HL-60 (cell line): ENCODE results near the gene CEP85.
"Not testable (repeated sequence)": the region's sequence is repeated elsewhere in the genome, so short reads cannot be mapped to it uniquely, and the experiment has no call there.

Experiments
- DNase-seq, 2 experiments: peaks; one replicate each; pipeline ENCODE4 v3.0.0-alpha.2; 2010 to 2020; ENCODE audit warnings: low read depth in 1 of 2, low spot score in 1 of 2
- H3K27ac ChIP-seq: fragments of 250-450 bp; sonication (Bioruptor Pico); replicated peaks from 2 replicates; pipeline ENCODE4 v1.5.1; 2020; ENCODE audit warnings: mild to moderate bottlenecking, moderate library complexity
- H3K27me3 ChIP-seq: fragments of 250-450 bp; sonication (Bioruptor Pico); 2 replicates; pipeline ENCODE4 v1.5.1; 2021; ENCODE audit warnings: mild to moderate bottlenecking, moderate library complexity; ENCODE audit not compliant: insufficient read depth, poor library complexity, severe bottlenecking
- H3K4me3 ChIP-seq: replicated peaks from 2 replicates; pipeline ENCODE4 v1.5.1; 2011; ENCODE audit warnings: mild to moderate bottlenecking, control low read depth, low read length; ENCODE audit not compliant: insufficient read depth
- CTCF ChIP-seq: IDR thresholded peaks from one replicate; pipeline ENCODE4 v1.5.1; 2011; ENCODE audit warnings: low read length, control low read depth, inconsistent platforms; ENCODE audit not compliant: insufficient read depth
- GABPA ChIP-seq: IDR thresholded peaks from 2 replicates; pipeline ENCODE4 v1.6.1; 2012; ENCODE audit warnings: low read depth
- POLR2AphosphoS5 ChIP-seq: IDR thresholded peaks from 2 replicates; pipeline ENCODE4 v1.6.1; 2012; ENCODE audit warnings: low read depth
- SPI1 ChIP-seq: IDR thresholded peaks from 2 replicates; pipeline ENCODE4 v1.6.1; 2012; ENCODE audit warnings: low read depth, mild to moderate bottlenecking, borderline replicate concordance
- TF ChIP-seq, protein P1 (sequence below): IDR thresholded peaks from 2 replicates; pipeline ENCODE4 v1.6.1; 2012; ENCODE audit warnings: low read depth; ENCODE audit not compliant: insufficient replicate concordance

CEP85 gene

DNA sequence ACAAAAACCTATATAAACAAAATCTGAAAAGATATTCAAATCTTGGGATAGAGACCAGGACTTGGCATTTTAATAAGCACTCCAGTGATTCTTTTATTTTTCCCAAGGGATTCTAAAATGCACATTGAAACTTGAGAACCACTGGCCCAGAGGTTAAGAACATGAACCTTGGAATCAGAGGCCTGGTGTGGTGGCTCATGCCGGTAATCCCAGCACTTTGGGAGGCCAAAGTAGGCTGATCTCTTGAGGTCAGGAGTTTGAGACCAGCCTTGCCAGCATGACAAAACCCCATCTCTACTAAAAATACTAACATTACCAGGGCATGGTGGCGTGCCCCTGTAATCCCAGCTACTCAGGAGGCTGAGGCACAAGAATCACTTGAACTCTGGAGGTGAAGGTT lies 12.9 kb upstream of the CEP85 start:
- Histone ChIP-seq H3K4me3 (no peak overlapping the region), H3K27me3 (peaks cover 16% of the 10 kb centered on the region), H3K27ac (no peak overlapping the region)
- no peak for DNase-seq
- no peak for TF ChIP-seq CTCF

DNA sequence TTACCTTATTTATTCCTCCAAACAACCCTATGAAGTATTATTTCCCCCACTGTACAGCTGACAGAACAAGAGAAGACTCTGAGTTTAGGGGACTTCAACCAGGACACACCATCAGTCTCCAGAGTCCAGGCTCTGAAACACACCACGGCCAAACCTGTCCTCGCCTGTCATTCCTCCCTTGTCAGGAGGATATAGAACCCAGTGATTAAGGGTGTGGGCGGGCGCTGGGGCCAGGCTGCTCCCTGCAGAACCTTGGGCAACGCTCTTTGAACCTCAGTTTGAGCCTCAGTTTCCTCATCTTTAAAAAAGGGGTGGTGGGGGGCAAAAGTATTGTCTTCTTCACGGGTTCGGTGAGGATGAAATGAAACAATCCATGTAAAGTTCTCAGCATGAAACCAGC lies 9.4 kb upstream of the CEP85 start:
- no peak for DNase-seq
- peaks cover 16% of the 10 kb centered on the region for H3K27me3 ChIP-seq
- no peak overlapping the region for H3K4me3 ChIP-seq
- no peak overlapping the region for H3K27ac ChIP-seq
- TF ChIP-seq GABPA (no peak), SPI1 (no peak), POLR2AphosphoS5 (no peak), CTCF (no peak)
- TF ChIP-seq, protein P1, sequence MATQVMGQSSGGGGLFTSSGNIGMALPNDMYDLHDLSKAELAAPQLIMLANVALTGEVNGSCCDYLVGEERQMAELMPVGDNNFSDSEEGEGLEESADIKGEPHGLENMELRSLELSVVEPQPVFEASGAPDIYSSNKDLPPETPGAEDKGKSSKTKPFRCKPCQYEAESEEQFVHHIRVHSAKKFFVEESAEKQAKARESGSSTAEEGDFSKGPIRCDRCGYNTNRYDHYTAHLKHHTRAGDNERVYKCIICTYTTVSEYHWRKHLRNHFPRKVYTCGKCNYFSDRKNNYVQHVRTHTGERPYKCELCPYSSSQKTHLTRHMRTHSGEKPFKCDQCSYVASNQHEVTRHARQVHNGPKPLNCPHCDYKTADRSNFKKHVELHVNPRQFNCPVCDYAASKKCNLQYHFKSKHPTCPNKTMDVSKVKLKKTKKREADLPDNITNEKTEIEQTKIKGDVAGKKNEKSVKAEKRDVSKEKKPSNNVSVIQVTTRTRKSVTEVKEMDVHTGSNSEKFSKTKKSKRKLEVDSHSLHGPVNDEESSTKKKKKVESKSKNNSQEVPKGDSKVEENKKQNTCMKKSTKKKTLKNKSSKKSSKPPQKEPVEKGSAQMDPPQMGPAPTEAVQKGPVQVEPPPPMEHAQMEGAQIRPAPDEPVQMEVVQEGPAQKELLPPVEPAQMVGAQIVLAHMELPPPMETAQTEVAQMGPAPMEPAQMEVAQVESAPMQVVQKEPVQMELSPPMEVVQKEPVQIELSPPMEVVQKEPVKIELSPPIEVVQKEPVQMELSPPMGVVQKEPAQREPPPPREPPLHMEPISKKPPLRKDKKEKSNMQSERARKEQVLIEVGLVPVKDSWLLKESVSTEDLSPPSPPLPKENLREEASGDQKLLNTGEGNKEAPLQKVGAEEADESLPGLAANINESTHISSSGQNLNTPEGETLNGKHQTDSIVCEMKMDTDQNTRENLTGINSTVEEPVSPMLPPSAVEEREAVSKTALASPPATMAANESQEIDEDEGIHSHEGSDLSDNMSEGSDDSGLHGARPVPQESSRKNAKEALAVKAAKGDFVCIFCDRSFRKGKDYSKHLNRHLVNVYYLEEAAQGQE: no peak

DNA sequence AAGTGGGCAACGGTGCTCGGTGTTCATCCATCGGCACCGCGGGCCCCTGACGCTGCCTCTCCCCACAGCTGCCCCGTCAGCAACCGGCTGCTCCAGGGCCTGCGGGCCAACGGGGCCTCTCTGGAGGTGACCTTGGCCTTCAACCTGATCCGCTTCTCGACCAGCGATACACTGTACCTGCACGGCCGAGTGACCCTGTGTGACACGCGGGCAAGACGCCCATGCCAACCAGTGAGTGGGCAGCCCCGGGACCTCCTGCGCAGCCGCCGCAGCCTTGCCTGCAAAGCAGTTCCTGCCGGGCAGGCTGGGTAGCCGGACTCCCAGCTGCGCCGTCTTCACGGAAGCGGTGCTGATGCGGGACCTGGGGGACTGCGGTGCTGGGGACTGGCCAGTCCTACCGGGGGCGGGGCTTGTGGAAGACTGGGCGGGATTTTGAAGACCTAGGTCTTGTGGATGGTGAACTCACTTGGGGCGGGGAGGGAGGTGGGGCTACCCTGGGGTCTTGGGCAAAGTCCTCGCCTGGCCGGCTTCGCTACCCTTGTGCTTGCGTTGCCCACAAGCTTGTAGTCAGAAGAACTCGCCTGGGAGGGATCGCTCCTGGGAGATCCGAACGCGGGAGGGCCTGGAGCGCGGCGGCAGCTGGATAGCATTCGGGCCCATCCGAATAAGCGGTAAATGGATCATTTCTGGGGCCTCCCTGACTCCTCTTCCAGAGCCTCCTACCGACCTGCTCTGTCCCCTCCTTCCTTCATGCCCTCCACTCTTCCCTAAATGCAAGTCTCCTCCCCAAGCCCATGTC lies 8.8 kb upstream of the CEP85 start:
- H3K27me3 ChIP-seq: peaks cover 16% of the 10 kb centered on the region
- peak in 1 of 2 experiments; percentile 6 for DNase-seq
- no peak overlapping the region for H3K27ac ChIP-seq
- H3K4me3 ChIP-seq: no peak overlapping the region
- TF ChIP-seq, protein P1: no peak
- TF ChIP-seq GABPA: no peak
- no peak for TF ChIP-seq CTCF
- no peak for TF ChIP-seq SPI1
- TF ChIP-seq POLR2AphosphoS5: no peak

GRCh38 chr1:26230682-26231081 lies 3.3 kb upstream of the CEP85 start:
- not testable (repeated sequence) for H3K4me3 ChIP-seq, H3K27ac ChIP-seq, H3K27me3 ChIP-seq
- TF ChIP-seq SPI1: peak; percentile 54; the same call in 1 of the 2 replicates
- DNase-seq: peak in 1 of 2 experiments; percentile 48
